Measurements from ENCODE around the gene CAPZA1.
A peak's percentile ranks its signal among the peaks of the same experiment; 100 is the strongest.

The CAPZA1 gene

DNA sequence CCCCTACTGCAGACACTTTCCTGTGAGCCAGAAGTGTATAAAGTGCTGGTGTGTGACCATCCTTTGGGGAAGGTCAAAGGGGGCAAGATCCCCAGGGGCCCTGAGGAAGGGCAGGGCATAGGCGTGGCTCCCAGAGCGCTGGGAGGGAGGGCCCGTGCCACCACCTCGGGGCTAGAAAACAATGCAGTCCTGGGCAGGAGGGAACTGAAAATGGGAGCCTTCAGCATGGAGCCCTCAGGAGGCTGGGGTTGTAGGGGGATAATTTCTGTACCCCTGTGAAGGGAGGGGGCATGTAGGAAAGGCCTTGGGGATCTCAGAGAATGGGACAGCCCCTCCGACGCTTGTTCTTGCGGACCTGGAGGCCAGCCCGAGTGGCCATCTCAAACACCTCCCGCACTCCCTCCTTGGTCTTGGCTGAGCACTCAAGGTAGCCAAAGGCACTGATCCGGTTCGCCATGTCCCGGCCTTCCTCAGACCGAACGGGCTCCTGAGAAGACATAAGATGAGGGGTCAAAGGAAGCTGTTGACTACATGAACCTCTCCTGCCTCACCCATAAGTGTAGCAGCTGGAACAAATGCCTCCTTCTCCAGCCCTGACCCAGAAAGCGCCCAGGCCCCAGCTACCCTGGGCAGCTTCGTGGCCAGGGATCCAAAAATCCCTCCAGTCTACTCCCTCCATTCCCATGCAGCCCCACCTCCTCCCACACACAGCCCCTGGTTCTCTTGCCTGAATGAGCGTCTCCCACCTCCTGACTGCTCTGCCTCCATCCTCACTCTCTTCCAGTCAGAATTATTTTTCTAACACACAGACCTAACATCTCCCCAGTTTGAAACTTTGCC is 81.8 kb downstream of the CAPZA1 start (continued):
- TF ChIP-seq ZNF791 (tag by site-specific recombination; IDR thresholded peaks at IDR 0.05) (no peak), SCRT2 (tag by site-specific recombination; IDR thresholded peaks at IDR 0.05) (no peak), ZNF146 (tag by site-specific recombination; IDR thresholded peaks at IDR 0.05) (no peak), PRDM1 (tag by site-specific recombination; IDR thresholded peaks at IDR 0.05) (no peak), SETDB1 (IDR thresholded peaks at IDR 0.05; ENCODE audit: insufficient read length, low read length) (no peak), ZNF629 (tag by site-specific recombination; IDR thresholded peaks at IDR 0.05) (no peak), ZFP37 (tag by site-specific recombination; IDR thresholded peaks at IDR 0.05) (no peak), ZNF555 (tag by site-specific recombination; conservative IDR thresholded peaks at IDR 0.05) (no peak), ZNF660 (tag by site-specific recombination; IDR thresholded peaks at IDR 0.05) (no peak), ZNF18 (tag by site-specific recombination; IDR thresholded peaks at IDR 0.05) (no peak), ZNF248 (tag by site-specific recombination; IDR thresholded peaks at IDR 0.05) (no peak), ZNF792 (tag by site-specific recombination; IDR thresholded peaks at IDR 0.05) (no peak), IKZF3 (tag by site-specific recombination; IDR thresholded peaks at IDR 0.05) (peak; percentile 6; the same call in 1 of the 2 replicates), ZNF133 (tag by site-specific recombination; IDR thresholded peaks at IDR 0.05) (no peak), SP2 (tag by site-specific recombination; IDR thresholded peaks at IDR 0.05) (peak; percentile 32; the same call in 1 of the 2 replicates), ZNF140 (tag by site-specific recombination; IDR thresholded peaks at IDR 0.05) (no peak), ZNF560 (tag by site-specific recombination; IDR thresholded peaks at IDR 0.05; ENCODE audit: borderline replicate concordance) (no peak), TSHZ1 (tag by site-specific recombination; IDR thresholded peaks at IDR 0.05; ENCODE audit: borderline replicate concordance) (no peak), KLF8 (tag by site-specific recombination; IDR thresholded peaks at IDR 0.05) (no peak), ZNF548 (tag by site-specific recombination; IDR thresholded peaks at IDR 0.05) (no peak), ZNF114 (tag by site-specific recombination; IDR thresholded peaks at IDR 0.05) (no peak), ZNF174 (tag by site-specific recombination; IDR thresholded peaks at IDR 0.05) (no peak), ZBTB20 (tag by site-specific recombination; IDR thresholded peaks at IDR 0.05) (peak; percentile 12), ZNF184 (tag by site-specific recombination; IDR thresholded peaks at IDR 0.05) (no peak), ZFP3 (tag by site-specific recombination; IDR thresholded peaks at IDR 0.05; ENCODE audit: low read depth) (no peak)
- TF ChIP-seq, protein P1, sequence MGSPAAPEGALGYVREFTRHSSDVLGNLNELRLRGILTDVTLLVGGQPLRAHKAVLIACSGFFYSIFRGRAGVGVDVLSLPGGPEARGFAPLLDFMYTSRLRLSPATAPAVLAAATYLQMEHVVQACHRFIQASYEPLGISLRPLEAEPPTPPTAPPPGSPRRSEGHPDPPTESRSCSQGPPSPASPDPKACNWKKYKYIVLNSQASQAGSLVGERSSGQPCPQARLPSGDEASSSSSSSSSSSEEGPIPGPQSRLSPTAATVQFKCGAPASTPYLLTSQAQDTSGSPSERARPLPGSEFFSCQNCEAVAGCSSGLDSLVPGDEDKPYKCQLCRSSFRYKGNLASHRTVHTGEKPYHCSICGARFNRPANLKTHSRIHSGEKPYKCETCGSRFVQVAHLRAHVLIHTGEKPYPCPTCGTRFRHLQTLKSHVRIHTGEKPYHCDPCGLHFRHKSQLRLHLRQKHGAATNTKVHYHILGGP (tag by site-specific recombination; IDR thresholded peaks at IDR 0.05), result no peak
- TF ChIP-seq, protein P2, sequence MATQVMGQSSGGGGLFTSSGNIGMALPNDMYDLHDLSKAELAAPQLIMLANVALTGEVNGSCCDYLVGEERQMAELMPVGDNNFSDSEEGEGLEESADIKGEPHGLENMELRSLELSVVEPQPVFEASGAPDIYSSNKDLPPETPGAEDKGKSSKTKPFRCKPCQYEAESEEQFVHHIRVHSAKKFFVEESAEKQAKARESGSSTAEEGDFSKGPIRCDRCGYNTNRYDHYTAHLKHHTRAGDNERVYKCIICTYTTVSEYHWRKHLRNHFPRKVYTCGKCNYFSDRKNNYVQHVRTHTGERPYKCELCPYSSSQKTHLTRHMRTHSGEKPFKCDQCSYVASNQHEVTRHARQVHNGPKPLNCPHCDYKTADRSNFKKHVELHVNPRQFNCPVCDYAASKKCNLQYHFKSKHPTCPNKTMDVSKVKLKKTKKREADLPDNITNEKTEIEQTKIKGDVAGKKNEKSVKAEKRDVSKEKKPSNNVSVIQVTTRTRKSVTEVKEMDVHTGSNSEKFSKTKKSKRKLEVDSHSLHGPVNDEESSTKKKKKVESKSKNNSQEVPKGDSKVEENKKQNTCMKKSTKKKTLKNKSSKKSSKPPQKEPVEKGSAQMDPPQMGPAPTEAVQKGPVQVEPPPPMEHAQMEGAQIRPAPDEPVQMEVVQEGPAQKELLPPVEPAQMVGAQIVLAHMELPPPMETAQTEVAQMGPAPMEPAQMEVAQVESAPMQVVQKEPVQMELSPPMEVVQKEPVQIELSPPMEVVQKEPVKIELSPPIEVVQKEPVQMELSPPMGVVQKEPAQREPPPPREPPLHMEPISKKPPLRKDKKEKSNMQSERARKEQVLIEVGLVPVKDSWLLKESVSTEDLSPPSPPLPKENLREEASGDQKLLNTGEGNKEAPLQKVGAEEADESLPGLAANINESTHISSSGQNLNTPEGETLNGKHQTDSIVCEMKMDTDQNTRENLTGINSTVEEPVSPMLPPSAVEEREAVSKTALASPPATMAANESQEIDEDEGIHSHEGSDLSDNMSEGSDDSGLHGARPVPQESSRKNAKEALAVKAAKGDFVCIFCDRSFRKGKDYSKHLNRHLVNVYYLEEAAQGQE (tag by site-specific recombination; IDR thresholded peaks at IDR 0.05), result no peak
- TF ChIP-seq, protein P3, sequence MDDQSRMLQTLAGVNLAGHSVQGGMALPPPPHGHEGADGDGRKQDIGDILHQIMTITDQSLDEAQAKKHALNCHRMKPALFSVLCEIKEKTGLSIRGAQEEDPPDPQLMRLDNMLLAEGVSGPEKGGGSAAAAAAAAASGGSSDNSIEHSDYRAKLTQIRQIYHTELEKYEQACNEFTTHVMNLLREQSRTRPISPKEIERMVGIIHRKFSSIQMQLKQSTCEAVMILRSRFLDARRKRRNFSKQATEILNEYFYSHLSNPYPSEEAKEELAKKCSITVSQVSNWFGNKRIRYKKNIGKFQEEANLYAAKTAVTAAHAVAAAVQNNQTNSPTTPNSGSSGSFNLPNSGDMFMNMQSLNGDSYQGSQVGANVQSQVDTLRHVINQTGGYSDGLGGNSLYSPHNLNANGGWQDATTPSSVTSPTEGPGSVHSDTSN (CRISPR knock-in tag; IDR thresholded peaks at IDR 0.05), result no peak
- TF ChIP-seq, protein P4, sequence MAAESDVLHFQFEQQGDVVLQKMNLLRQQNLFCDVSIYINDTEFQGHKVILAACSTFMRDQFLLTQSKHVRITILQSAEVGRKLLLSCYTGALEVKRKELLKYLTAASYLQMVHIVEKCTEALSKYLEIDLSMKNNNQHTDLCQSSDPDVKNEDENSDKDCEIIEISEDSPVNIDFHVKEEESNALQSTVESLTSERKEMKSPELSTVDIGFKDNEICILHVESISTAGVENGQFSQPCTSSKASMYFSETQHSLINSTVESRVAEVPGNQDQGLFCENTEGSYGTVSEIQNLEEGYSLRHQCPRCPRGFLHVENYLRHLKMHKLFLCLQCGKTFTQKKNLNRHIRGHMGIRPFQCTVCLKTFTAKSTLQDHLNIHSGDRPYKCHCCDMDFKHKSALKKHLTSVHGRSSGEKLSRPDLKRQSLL (tag by site-specific recombination; IDR thresholded peaks at IDR 0.05), result no peak

All from HEK293 (cell line).